K562 (cell line): ENCODE measurements around the gene LGI4. TPM values are rescaled to one million over a fixed set of nuclear protein-coding genes. Genes with fewer than 3 reads are reported as not detected.
A peak's percentile ranks its signal among the peaks of the same experiment; 100 is the strongest.

Experiments
- ARID3A ChIP-seq: IDR thresholded peaks from 2 replicates; pipeline ENCODE4 v1.6.1; 2012; ENCODE audit warnings: low read depth, low read length, improper control_type of control experiment, borderline replicate concordance
- ATF4 ChIP-seq: fragments of 450-650 bp; formaldehyde crosslinking; IDR thresholded peaks from 2 replicates; pipeline ENCODE4 v1.4.0; 2022; ENCODE audit warnings: mild to moderate bottlenecking, moderate library complexity
- BMI1 ChIP-seq: fragments of 150-350 bp; IDR thresholded peaks from 2 replicates; pipeline ENCODE4 v1.6.1; 2014; ENCODE audit warnings: low read length
- BRD4 ChIP-seq: fragments of 200-600 bp; sonication (generic); IDR thresholded peaks from 2 replicates; pipeline ENCODE4 v1.6.1; 2017; ENCODE audit warnings: inconsistent platforms
- EP300 ChIP-seq: IDR thresholded peaks from 2 replicates; pipeline ENCODE4 v1.6.1; 2012; ENCODE audit warnings: low read length, improper control_type of control experiment
- HBP1 ChIP-seq: fragments of 450-650 bp; formaldehyde crosslinking; IDR thresholded peaks from 2 replicates; pipeline ENCODE4 v1.4.0; 2022; ENCODE audit warnings: missing genetic modification characterization
- HDAC3 ChIP-seq: fragments of 450-650 bp; IDR thresholded peaks from 2 replicates; pipeline ENCODE4 v1.6.1; 2018; ENCODE audit warnings: borderline replicate concordance, mild to moderate bottlenecking, moderate library complexity; ENCODE audit not compliant: partially characterized antibody
- HMGXB4 ChIP-seq: sonication (generic); formaldehyde crosslinking; IDR thresholded peaks from 2 replicates; pipeline ENCODE4 v1.8.1; 2023; ENCODE audit warnings: mild to moderate bottlenecking, missing genetic modification reagents
- MTA2 ChIP-seq: fragments of 450-650 bp; IDR thresholded peaks from 2 replicates; pipeline ENCODE4 v1.6.1; 2016; ENCODE audit warnings: low read depth
- NKRF ChIP-seq: fragments of 450-650 bp; IDR thresholded peaks from 2 replicates; pipeline ENCODE4 v1.6.1; 2016; ENCODE audit warnings: borderline replicate concordance
- POLR2AphosphoS2 ChIP-seq: IDR thresholded peaks from 2 replicates; pipeline ENCODE4 v1.6.1; 2012; ENCODE audit warnings: low read length, improper control_type of control experiment
- TCF7L2 ChIP-seq: fragments of 150-350 bp; IDR thresholded peaks from 2 replicates; pipeline ENCODE4 v1.6.1; 2016; ENCODE audit warnings: low read depth, mild to moderate bottlenecking, low read length, moderate library complexity
- ZFPM2 ChIP-seq: fragments of 250-450 bp; sonication (Bioruptor Pico); IDR thresholded peaks from 2 replicates; pipeline ENCODE4 v1.5.1; 2022; ENCODE audit warnings: mild to moderate bottlenecking
- ZNF217 ChIP-seq: sonication (generic); formaldehyde crosslinking; IDR thresholded peaks from 2 replicates; pipeline ENCODE4 v1.8.0; 2022; ENCODE audit warnings: mild to moderate bottlenecking, missing genetic modification reagents
- ZNF263 ChIP-seq: sonication (generic); formaldehyde crosslinking; IDR thresholded peaks from 2 replicates; pipeline ENCODE4 v1.8.0; 2022; ENCODE audit warnings: mild to moderate bottlenecking, missing genetic modification reagents, borderline replicate concordance
- ZNF354B ChIP-seq: fragments of 250-450 bp; sonication (Bioruptor Pico); IDR thresholded peaks from 2 replicates; pipeline ENCODE4 v1.4.0; 2020
- ZNF57 ChIP-seq: fragments of 450-650 bp; formaldehyde crosslinking; IDR thresholded peaks from 2 replicates; pipeline ENCODE4 v1.4.0; 2020; ENCODE audit warnings: mild to moderate bottlenecking, moderate library complexity
- polyA plus RNA-seq, 8 experiments: library from polyadenylated mRNA; depleted of rRNA in 4 of 8; stranded (reverse) in 5 of 8; unstranded in 3 of 8; fragments of >200 nt; fragmentation: Nextera tagmentation in 2 of 8; fragmentation: Illumina TruSeq in 1 of 8; extraction: Ambion mirVana in 2 of 8; extraction: Trizol in 1 of 8; gene quantifications; 2 replicates each; pipeline versions ENCODE4 v1.2.1 to v1.2.3, GENCODE V29; 2011 to 2014; ENCODE audit warnings: inconsistent platforms in 1 of 8, missing spikeins in 1 of 8
- total RNA-seq, 7 experiments: library from RNA; depleted of rRNA in 6 of 7; stranded (reverse); fragments of >200 nt in 6 of 7; fragmentation: Illumina TruSeq in 2 of 7; extraction: Trizol in 2 of 7; gene quantifications; 2 replicates each; pipeline versions ENCODE4 v1.2.1 to v1.2.3, GENCODE V29; 2011 to 2021; ENCODE audit warnings: low replicate concordance in 1 of 7

LGI4 gene
- total and polyA plus RNA-seq, 9 of the 15 experiments (the other 6 are each of a cell fraction or from before 2014, with no cell fraction given), result 0.14 to 0.30 (median 0.24) TPM; not detected in 4

GRCh38 chr19:35165200-35166058, 30.6 kb upstream of the LGI4 start (continued):
- TF ChIP-seq MTA2 (no peak), NKRF (no peak), ZFPM2 (0 out of 2 replicates have a peak, but pooled peaks have one; percentile 18), HMGXB4 (CRISPR knock-in tag) (no peak), ZNF354B (no peak), ZNF217 (no peak), ZNF263 (no peak), ARID3A (no peak), EP300 (no peak), HBP1 (CRISPR knock-in tag) (0 out of 2 replicates have a peak, but pooled peaks have one; percentile 16), HDAC3 (peak; percentile 13), POLR2AphosphoS2 (no peak), ATF4 (CRISPR knock-in tag) (peak; percentile 48; the same call in 1 of the 2 replicates), BRD4 (no peak), BMI1 (no peak), ZNF57 (CRISPR knock-in tag) (0 out of 2 replicates have a peak, but pooled peaks have one; percentile 10), TCF7L2 (no peak)
